HepG2 (cell line): ENCODE data around the gene CDT1. TPM values are rescaled to one million over a fixed set of nuclear protein-coding genes. Genes with fewer than 3 reads are reported as not detected.

Experiments
- ADNP ChIP-seq: sonication (generic); formaldehyde crosslinking; IDR thresholded peaks from 2 replicates; pipeline ENCODE4 v1.4.0; 2020; ENCODE audit warnings: missing genetic modification reagents
- ARHGAP35 ChIP-seq: sonication (generic); formaldehyde crosslinking; IDR thresholded peaks from 2 replicates; pipeline ENCODE4 v1.9.0; 2022; ENCODE audit warnings: mild to moderate bottlenecking, inconsistent platforms, moderate library complexity, missing genetic modification reagents, borderline replicate concordance
- CC2D1A ChIP-seq: sonication (generic); formaldehyde crosslinking; IDR thresholded peaks from 2 replicates; pipeline ENCODE4 v1.8.1; 2023; ENCODE audit warnings: mild to moderate bottlenecking, missing genetic modification reagents
- DR1 ChIP-seq: sonication (generic); formaldehyde crosslinking; IDR thresholded peaks from 2 replicates; pipeline ENCODE4 v1.8.0; 2021; ENCODE audit warnings: mild to moderate bottlenecking, missing genetic modification reagents, inconsistent platforms
- EED ChIP-seq: sonication (generic); formaldehyde crosslinking; IDR thresholded peaks from 2 replicates; pipeline ENCODE4 v1.5.0; 2020; ENCODE audit warnings: mild to moderate bottlenecking, missing genetic modification reagents
- HMGA1 ChIP-seq: sonication (generic); formaldehyde crosslinking; conservative IDR thresholded peaks from 2 replicates; pipeline ENCODE4 v1.4.0; 2020; ENCODE audit warnings: missing genetic modification reagents
- KDM6A ChIP-seq: IDR thresholded peaks from 2 replicates; pipeline ENCODE4 v1.6.1; 2016; ENCODE audit warnings: low read depth
- KLF15 ChIP-seq: sonication (generic); formaldehyde crosslinking; IDR thresholded peaks from 2 replicates; pipeline ENCODE4 v1.8.1; 2023; ENCODE audit warnings: borderline replicate concordance, mild to moderate bottlenecking, inconsistent platforms, missing genetic modification reagents, mixed read lengths
- MED8 ChIP-seq: sonication (generic); formaldehyde crosslinking; IDR thresholded peaks from 2 replicates; pipeline ENCODE4 v1.8.1; 2023; ENCODE audit warnings: mild to moderate bottlenecking, missing genetic modification reagents; ENCODE audit not compliant: insufficient replicate concordance
- NCOA1 ChIP-seq: sonication (generic); formaldehyde crosslinking; IDR thresholded peaks from 2 replicates; pipeline ENCODE4 v1.9.0; 2021; ENCODE audit warnings: missing genetic modification reagents
- NFATC3 ChIP-seq: sonication (generic); formaldehyde crosslinking; IDR thresholded peaks from 2 replicates; pipeline ENCODE4 v1.5.1; 2020; ENCODE audit warnings: mild to moderate bottlenecking, missing genetic modification reagents
- REPIN1 ChIP-seq: sonication (generic); formaldehyde crosslinking; IDR thresholded peaks from 2 replicates; pipeline ENCODE4 v1.8.0; 2022; ENCODE audit warnings: missing genetic modification reagents, low read depth, mild to moderate bottlenecking, borderline replicate concordance
- SMARCC2 ChIP-seq: fragments of 450-650 bp; IDR thresholded peaks from 2 replicates; pipeline ENCODE4 v1.6.1; 2017; ENCODE audit warnings: antibody characterized with exemption, mild to moderate bottlenecking
- SOX6 ChIP-seq, 2 experiments: fragments of 450-650 bp in 1 of 2; sonication (generic) in 1 of 2; formaldehyde crosslinking in 1 of 2; IDR thresholded peaks; 2 replicates each; pipeline versions ENCODE4 v1.4.0 to v1.6.1; 2017 to 2020; ENCODE audit warnings: antibody characterized with exemption in 1 of 2, mild to moderate bottlenecking in 1 of 2, missing genetic modification reagents in 1 of 2
- SPEN ChIP-seq: sonication (generic); formaldehyde crosslinking; IDR thresholded peaks from 2 replicates; pipeline ENCODE4 v1.5.1; 2020; ENCODE audit warnings: low read depth, mild to moderate bottlenecking, missing genetic modification reagents
- ZFP41 ChIP-seq: sonication (generic); formaldehyde crosslinking; IDR thresholded peaks from 2 replicates; pipeline ENCODE4 v1.4.0; 2020; ENCODE audit warnings: mild to moderate bottlenecking, missing genetic modification reagents, borderline replicate concordance
- polyA plus RNA-seq, 8 experiments: library from polyadenylated mRNA; depleted of rRNA in 3 of 8; stranded (reverse) in 7 of 8; unstranded in 1 of 8; fragments of >200 nt; fragmentation: Illumina TruSeq in 4 of 8; extraction: Trizol in 4 of 8; gene quantifications; 2 replicates each; pipeline versions ENCODE4 v1.2.1 to v1.2.3, GENCODE V29; 2011 to 2016; ENCODE audit warnings: low read depth in 4 of 8, missing spikeins in 1 of 8, mixed read lengths in 1 of 8; ENCODE audit not compliant: insufficient read depth in 1 of 8
- total RNA-seq, 5 experiments: library from RNA; depleted of rRNA; stranded (reverse); fragments of >200 nt; fragmentation: Illumina TruSeq; extraction: Trizol; gene quantifications; 2 replicates each; pipeline ENCODE4 v1.2.3, GENCODE V29; 2016; ENCODE audit warnings: low read depth in 1 of 5
- TF ChIP-seq, protein P1 (sequence below): sonication (generic); formaldehyde crosslinking; IDR thresholded peaks from 2 replicates; pipeline ENCODE4 v1.9.0; 2021; ENCODE audit warnings: missing genetic modification reagents, mild to moderate bottlenecking, borderline replicate concordance
- TF ChIP-seq, protein P2 (sequence below): sonication (generic); formaldehyde crosslinking; IDR thresholded peaks from 2 replicates; pipeline ENCODE4 v1.5.0; 2020; ENCODE audit warnings: mild to moderate bottlenecking, missing genetic modification reagents, borderline replicate concordance
- TF ChIP-seq, protein P3 (sequence below): sonication (generic); formaldehyde crosslinking; IDR thresholded peaks from 2 replicates; pipeline ENCODE4 v1.5.1; 2020; ENCODE audit warnings: missing genetic modification reagents, mild to moderate bottlenecking, borderline replicate concordance
- TF ChIP-seq, protein P4 (sequence below): sonication (generic); formaldehyde crosslinking; IDR thresholded peaks from 2 replicates; pipeline ENCODE4 v1.8.0; 2022; ENCODE audit warnings: mild to moderate bottlenecking, missing genetic modification reagents, moderate library complexity
- TF ChIP-seq, protein P5 (sequence below): sonication (generic); formaldehyde crosslinking; IDR thresholded peaks from 2 replicates; pipeline ENCODE4 v1.8.1; 2023; ENCODE audit warnings: mild to moderate bottlenecking, missing genetic modification reagents

The CDT1 gene
- total and polyA plus RNA-seq, 2 of the 13 experiments (the other 11 are each of a cell fraction or from before 2014, with no cell fraction given): 23.1 to 23.8 TPM

DNA sequence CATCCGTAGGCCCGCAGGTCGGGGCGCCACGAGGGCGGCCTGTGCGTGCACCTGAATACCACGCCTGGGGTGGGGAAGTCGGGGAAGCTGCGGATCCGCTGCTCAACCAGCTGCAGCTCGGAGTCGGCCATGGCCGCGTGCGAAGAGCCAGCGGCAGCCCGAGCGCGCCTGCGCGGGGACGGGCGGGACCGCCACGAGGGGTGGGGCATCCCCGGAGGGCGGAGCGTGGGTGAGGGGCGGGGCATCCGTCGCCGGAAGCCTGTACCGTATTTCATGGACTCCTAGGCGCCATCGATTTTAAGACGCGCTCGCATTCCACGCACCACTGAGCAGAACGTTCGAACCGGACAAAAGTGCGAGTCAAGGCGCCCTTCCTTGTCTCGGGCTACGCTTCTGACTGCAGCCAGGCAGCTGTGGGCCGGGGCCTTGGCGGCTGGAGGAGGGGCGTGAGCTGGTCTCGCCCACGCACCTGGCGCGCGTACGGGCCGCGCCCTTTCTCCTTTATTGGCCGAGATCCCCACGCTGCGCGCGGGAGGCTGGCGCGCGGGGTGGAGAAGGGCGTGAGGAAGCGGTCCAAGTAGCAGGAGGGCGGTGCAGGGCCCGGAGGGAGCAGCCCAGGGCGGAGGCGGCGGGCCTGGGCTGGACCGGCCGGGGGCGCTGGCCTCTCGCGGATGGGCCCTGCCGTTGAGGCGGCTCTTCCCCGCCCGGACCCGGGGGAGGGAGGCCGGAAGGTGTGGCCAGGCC, 8.4 kb downstream of the CDT1 start, which contains the start of gene APRT (continued):
- TF ChIP-seq SPEN (CRISPR knock-in tag) (peak; percentile 91), CC2D1A (CRISPR knock-in tag) (no peak), ADNP (no peak), EED (peak; percentile 73), KLF15 (CRISPR knock-in tag) (peak; percentile 78), KDM6A (no peak), HMGA1 (no peak), MED8 (peak; percentile 67), SMARCC2 (no peak), REPIN1 (CRISPR knock-in tag) (peak; percentile 83), NFATC3 (CRISPR knock-in tag) (0 out of 2 replicates have a peak, but pooled peaks have one; percentile 54), ZFP41 (no peak; the same call in 1 of the 2 replicates), NCOA1 (CRISPR knock-in tag) (peak; percentile 81; the same call in 1 of the 2 replicates), ARHGAP35 (CRISPR knock-in tag) (peak; percentile 7; the same call in 1 of the 2 replicates), SOX6 (IDR thresholded peaks at IDR 0.05) (no peak), SOX6 (CRISPR knock-in tag; IDR thresholded peaks at IDR 0.05) (peak; percentile 49), DR1 (CRISPR knock-in tag) (no peak)
- TF ChIP-seq, protein P1, sequence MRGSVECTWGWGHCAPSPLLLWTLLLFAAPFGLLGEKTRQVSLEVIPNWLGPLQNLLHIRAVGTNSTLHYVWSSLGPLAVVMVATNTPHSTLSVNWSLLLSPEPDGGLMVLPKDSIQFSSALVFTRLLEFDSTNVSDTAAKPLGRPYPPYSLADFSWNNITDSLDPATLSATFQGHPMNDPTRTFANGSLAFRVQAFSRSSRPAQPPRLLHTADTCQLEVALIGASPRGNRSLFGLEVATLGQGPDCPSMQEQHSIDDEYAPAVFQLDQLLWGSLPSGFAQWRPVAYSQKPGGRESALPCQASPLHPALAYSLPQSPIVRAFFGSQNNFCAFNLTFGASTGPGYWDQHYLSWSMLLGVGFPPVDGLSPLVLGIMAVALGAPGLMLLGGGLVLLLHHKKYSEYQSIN (CRISPR knock-in tag): no peak
- TF ChIP-seq, protein P2, sequence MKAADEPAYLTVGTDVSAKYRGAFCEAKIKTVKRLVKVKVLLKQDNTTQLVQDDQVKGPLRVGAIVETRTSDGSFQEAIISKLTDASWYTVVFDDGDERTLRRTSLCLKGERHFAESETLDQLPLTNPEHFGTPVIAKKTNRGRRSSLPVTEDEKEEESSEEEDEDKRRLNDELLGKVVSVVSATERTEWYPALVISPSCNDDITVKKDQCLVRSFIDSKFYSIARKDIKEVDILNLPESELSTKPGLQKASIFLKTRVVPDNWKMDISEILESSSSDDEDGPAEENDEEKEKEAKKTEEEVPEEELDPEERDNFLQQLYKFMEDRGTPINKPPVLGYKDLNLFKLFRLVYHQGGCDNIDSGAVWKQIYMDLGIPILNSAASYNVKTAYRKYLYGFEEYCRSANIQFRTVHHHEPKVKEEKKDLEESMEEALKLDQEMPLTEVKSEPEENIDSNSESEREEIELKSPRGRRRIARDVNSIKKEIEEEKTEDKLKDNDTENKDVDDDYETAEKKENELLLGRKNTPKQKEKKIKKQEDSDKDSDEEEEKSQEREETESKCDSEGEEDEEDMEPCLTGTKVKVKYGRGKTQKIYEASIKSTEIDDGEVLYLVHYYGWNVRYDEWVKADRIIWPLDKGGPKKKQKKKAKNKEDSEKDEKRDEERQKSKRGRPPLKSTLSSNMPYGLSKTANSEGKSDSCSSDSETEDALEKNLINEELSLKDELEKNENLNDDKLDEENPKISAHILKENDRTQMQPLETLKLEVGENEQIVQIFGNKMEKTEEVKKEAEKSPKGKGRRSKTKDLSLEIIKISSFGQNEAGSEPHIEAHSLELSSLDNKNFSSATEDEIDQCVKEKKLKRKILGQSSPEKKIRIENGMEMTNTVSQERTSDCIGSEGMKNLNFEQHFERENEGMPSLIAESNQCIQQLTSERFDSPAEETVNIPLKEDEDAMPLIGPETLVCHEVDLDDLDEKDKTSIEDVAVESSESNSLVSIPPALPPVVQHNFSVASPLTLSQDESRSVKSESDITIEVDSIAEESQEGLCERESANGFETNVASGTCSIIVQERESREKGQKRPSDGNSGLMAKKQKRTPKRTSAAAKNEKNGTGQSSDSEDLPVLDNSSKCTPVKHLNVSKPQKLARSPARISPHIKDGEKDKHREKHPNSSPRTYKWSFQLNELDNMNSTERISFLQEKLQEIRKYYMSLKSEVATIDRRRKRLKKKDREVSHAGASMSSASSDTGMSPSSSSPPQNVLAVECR (CRISPR knock-in tag): peak; percentile 93
- TF ChIP-seq, protein P3, sequence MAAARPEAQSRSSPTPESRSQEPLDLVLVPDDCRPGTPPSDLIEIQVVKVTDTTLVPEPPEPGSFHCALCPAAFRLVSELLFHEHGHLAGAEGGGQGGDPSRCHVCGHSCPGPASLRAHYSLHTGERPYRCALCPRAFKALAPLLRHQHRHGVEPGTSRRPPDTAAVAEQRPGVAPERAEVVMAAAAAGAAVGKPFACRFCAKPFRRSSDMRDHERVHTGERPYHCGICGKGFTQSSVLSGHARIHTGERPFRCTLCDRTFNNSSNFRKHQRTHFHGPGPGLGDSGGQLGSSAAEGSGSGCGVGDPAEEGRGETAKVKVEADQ (CRISPR knock-in tag): peak; percentile 93; the same call in 1 of the 2 replicates
- TF ChIP-seq, protein P4, sequence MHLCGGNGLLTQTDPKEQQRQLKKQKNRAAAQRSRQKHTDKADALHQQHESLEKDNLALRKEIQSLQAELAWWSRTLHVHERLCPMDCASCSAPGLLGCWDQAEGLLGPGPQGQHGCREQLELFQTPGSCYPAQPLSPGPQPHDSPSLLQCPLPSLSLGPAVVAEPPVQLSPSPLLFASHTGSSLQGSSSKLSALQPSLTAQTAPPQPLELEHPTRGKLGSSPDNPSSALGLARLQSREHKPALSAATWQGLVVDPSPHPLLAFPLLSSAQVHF (CRISPR knock-in tag): peak; percentile 96; the same call in 1 of the 2 replicates
- TF ChIP-seq, protein P5, sequence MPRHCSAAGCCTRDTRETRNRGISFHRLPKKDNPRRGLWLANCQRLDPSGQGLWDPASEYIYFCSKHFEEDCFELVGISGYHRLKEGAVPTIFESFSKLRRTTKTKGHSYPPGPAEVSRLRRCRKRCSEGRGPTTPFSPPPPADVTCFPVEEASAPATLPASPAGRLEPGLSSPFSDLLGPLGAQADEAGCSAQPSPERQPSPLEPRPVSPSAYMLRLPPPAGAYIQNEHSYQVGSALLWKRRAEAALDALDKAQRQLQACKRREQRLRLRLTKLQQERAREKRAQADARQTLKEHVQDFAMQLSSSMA: peak; percentile 96
